Smooth muscle cell (in vitro differentiated cells): ENCODE results near the gene TOP2B. TPM values are rescaled to one million over a fixed set of nuclear protein-coding genes. Genes with fewer than 3 reads are reported as not detected.

Experiments
- DNase-seq: peaks from one replicate; lab custom pipeline; 2025; ENCODE audit not compliant: unreplicated experiment; lab: John Stamatoyannopoulos, UW
- H2AFZ ChIP-seq: fragments of 200-600 bp; sonication (generic); 2 replicates; pipeline ENCODE4 v1.6.0; 2016; ENCODE audit warnings: antibody characterized with exemption, low read depth, mild to moderate bottlenecking
- H3F3A ChIP-seq: fragments of 200-600 bp; sonication (generic); 2 replicates; pipeline ENCODE4 v1.6.0; 2017; ENCODE audit warnings: antibody characterized with exemption, low read depth
- H3K27ac ChIP-seq: fragments of 200-600 bp; sonication (generic); 2 replicates; pipeline ENCODE4 v1.5.1; 2016; ENCODE audit warnings: low read depth, mild to moderate bottlenecking
- H3K27me3 ChIP-seq: fragments of 200-600 bp; sonication (generic); 2 replicates; pipeline ENCODE4 v1.6.1; 2016; ENCODE audit warnings: low read depth, mild to moderate bottlenecking
- H3K36me3 ChIP-seq: fragments of 200-600 bp; sonication (generic); 2 replicates; pipeline ENCODE4 v1.5.1; 2016; ENCODE audit warnings: low read depth
- H3K4me1 ChIP-seq: fragments of 200-600 bp; sonication (generic); 2 replicates; pipeline ENCODE4 v1.5.1; 2016; ENCODE audit warnings: low read depth
- H3K4me2 ChIP-seq: fragments of 200-600 bp; sonication (generic); 2 replicates; pipeline ENCODE4 v1.6.0; 2016; ENCODE audit warnings: mild to moderate bottlenecking
- H3K4me3 ChIP-seq: fragments of 200-600 bp; sonication (generic); 2 replicates; pipeline ENCODE4 v1.5.1; 2016; ENCODE audit warnings: mild to moderate bottlenecking
- H3K79me2 ChIP-seq: fragments of 200-600 bp; sonication (generic); 2 replicates; pipeline ENCODE4 v1.6.0; 2016; ENCODE audit warnings: low read depth, mild to moderate bottlenecking
- H3K9ac ChIP-seq: fragments of 200-600 bp; sonication (generic); 2 replicates; pipeline ENCODE4 v1.6.0; 2016; ENCODE audit warnings: low read depth
- H3K9me3 ChIP-seq: fragments of 200-600 bp; sonication (generic); replicated peaks from 2 replicates; pipeline ENCODE4 v1.5.1; 2016; ENCODE audit warnings: low read depth
- H4K20me1 ChIP-seq: fragments of 200-600 bp; sonication (generic); 2 replicates; pipeline ENCODE4 v1.6.0; 2016; ENCODE audit warnings: low read depth
- CTCF ChIP-seq: fragments of 200-600 bp; sonication (generic); IDR thresholded peaks from 2 replicates; pipeline ENCODE4 v1.5.1; 2017; ENCODE audit warnings: borderline replicate concordance, mild to moderate bottlenecking, antibody characterized with exemption; ENCODE audit not compliant: insufficient read depth, poor library complexity, severe bottlenecking
- WGBS: methylation state at CpG from one replicate; pipeline ENCODE4 v1.1.7; 2016; ENCODE audit warnings: low lambda C conversion rate; 5-methylcytosine and 5-hydroxymethylcytosine counted together
- polyA plus RNA-seq: library from polyadenylated mRNA; unstranded; fragments of >200 nt; fragmentation: Nextera tagmentation; extraction: Ambion mirVana; gene quantifications from 2 replicates; pipeline ENCODE4 v1.2.1, GENCODE V29; 2016
- total RNA-seq: library from RNA; depleted of rRNA; stranded (reverse); fragments of >200 nt; gene quantifications from 2 replicates; pipeline ENCODE4 v1.2.3, GENCODE V29; 2014

Gene TOP2B
- total and polyA plus RNA-seq, 2 experiments from 2014 or later, result 70.2 to 132 TPM

GRCh38 chr3:25597535-25598101 lies 67.1 kb downstream of the TOP2B start:
- no peak for TF ChIP-seq CTCF
- Histone ChIP-seq H3K4me2 (no peak overlapping the region), H4K20me1 (peaks cover 2% of the 10 kb centered on the region), H3K27me3 (no peaks in the 10 kb centered on the region), H3F3A (peaks cover 28% of the 10 kb centered on the region), H3K4me3 (no peak overlapping the region), H3K4me1 (peaks cover 6% of the 10 kb centered on the region), H3K9me3 (no peaks in the 10 kb centered on the region), H2AFZ (no peak overlapping the region), H3K9ac (no peak overlapping the region), H3K36me3 (peaks cover 17% of the 10 kb centered on the region), H3K79me2 (no peaks in the 10 kb centered on the region), H3K27ac (peak overlapping the region; percentile 36)
- 91% methylated on average over 1 of the region's 1 CpG for WGBS
- no peak for DNase-seq

GRCh38 chr3:25594007-25594502 lies 70.7 kb downstream of the TOP2B start:
- no peaks in the 10 kb centered on the region for H3K79me2 ChIP-seq
- H3K4me3 ChIP-seq, result no peak overlapping the region
- H3F3A ChIP-seq, result peaks cover 35% of the 10 kb centered on the region
- H3K36me3 ChIP-seq, result peaks cover 17% of the 10 kb centered on the region
- TF ChIP-seq CTCF, result peak; percentile 90
- peak overlapping the region; percentile 88 for H3K27ac ChIP-seq
- WGBS, result 4% methylated on average over 1 of the region's 1 CpG
- no peak overlapping the region for H2AFZ ChIP-seq
- no peaks in the 10 kb centered on the region for H4K20me1 ChIP-seq
- no peak overlapping the region for H3K9ac ChIP-seq
- no peaks in the 10 kb centered on the region for H3K9me3 ChIP-seq
- no peaks in the 10 kb centered on the region for H3K27me3 ChIP-seq
- peak overlapping the region; percentile 60 for H3K4me2 ChIP-seq
- no peak for DNase-seq
- peaks cover 13% of the 10 kb centered on the region for H3K4me1 ChIP-seq

DNA sequence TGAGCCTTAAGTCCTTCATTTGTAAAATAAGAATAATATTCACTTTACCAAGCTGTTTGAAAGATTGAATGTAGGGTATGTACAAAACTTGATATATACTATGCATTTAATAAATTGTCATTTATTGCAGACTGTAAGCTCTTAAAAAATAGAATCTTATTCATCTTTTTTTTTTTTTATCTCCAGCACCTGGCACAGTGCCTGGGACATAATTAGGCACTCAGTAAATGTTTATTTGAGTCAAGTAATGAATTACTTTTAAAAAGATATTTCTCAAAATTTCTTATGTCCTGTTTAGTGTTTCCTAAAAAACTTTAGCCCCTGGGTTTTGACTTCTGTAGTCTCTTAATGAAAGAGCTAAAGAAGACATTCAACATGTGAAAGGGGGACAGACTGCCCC lies 71.7 kb downstream of the TOP2B start:
- DNase-seq, result no peak
- Histone ChIP-seq H3K9ac (peak overlapping the region; percentile 50), H3K36me3 (peaks cover 16% of the 10 kb centered on the region), H3K4me3 (no peak overlapping the region), H4K20me1 (no peaks in the 10 kb centered on the region), H2AFZ (no peak overlapping the region), H3K4me2 (peak overlapping the region; percentile 60), H3K79me2 (no peaks in the 10 kb centered on the region), H3K9me3 (no peaks in the 10 kb centered on the region), H3F3A (peaks cover 37% of the 10 kb centered on the region), H3K27me3 (no peaks in the 10 kb centered on the region), H3K4me1 (peaks cover 13% of the 10 kb centered on the region), H3K27ac (peak overlapping the region; percentile 88)
- no peak for TF ChIP-seq CTCF

- H3K4me1 ChIP-seq, result peaks cover 13% of the 10 kb centered on the region
- H4K20me1 ChIP-seq, result no peaks in the 10 kb centered on the region
- peak; percentile 34 for TF ChIP-seq CTCF
- peak overlapping the region; percentile 88 for H3K27ac ChIP-seq
- H3K36me3 ChIP-seq, result peaks cover 13% of the 10 kb centered on the region
- no peak overlapping the region for H2AFZ ChIP-seq
- WGBS, result 21% methylated on average over 3 of the region's 3 CpGs
- H3K4me3 ChIP-seq, result no peak overlapping the region
- H3K27me3 ChIP-seq, result no peaks in the 10 kb centered on the region
- peak overlapping the region; percentile 50 for H3K9ac ChIP-seq
- H3K4me2 ChIP-seq, result peak overlapping the region; percentile 60
- peaks cover 39% of the 10 kb centered on the region for H3F3A ChIP-seq
- H3K9me3 ChIP-seq, result no peaks in the 10 kb centered on the region
- no peaks in the 10 kb centered on the region for H3K79me2 ChIP-seq
- no peak for DNase-seq
These were observed 72.2 kb downstream of the TOP2B start for GRCh38 chr3:25592510-25592968.
